Tibial artery (tissue), 4 donors: ENCODE data around the gene MAD1L1.

Experiments
- DNase-seq, 2 donors: peaks; one replicate each; pipeline ENCODE4 v3.0.0-alpha.2; 2019
- H3K27ac ChIP-seq, 2 donors: fragments of 200-600 bp; sonication (generic) in 1 of 2; 1 replicate in 1 of 2; 2 replicates in 1 of 2; pipeline ENCODE4 v1.5.1; 2018 to 2019; ENCODE audit warnings: mild to moderate bottlenecking in 1 of 2
- H3K27me3 ChIP-seq, 2 donors: fragments of 200-600 bp; sonication (generic) in 1 of 2; one replicate each; pipeline versions ENCODE4 v1.5.1 to v1.6.0; 2016 to 2019
- H3K36me3 ChIP-seq, 3 donors: fragments of 200-600 bp; sonication (generic) in 2 of 3; one replicate each; pipeline ENCODE4 v1.5.1; 2016 to 2019; ENCODE audit warnings: mild to moderate bottlenecking in 2 of 3
- H3K4me1 ChIP-seq, 4 donors: fragments of 200-600 bp; sonication (generic) in 2 of 4; 1 replicate in 3 of 4; 2 replicates in 1 of 4; pipeline ENCODE4 v1.5.1; 2016 to 2019
- H3K4me3 ChIP-seq, 2 donors: fragments of 200-600 bp; sonication (generic) in 1 of 2; 1 replicate in 1 of 2; 2 replicates in 1 of 2; pipeline ENCODE4 v1.5.1; 2018 to 2019; ENCODE audit warnings: mild to moderate bottlenecking in 2 of 2
- H3K9me3 ChIP-seq, 3 donors: fragments of 200-600 bp; sonication (generic) in 1 of 3; one replicate each; pipeline ENCODE4 v1.5.1; 2016 to 2019
- intact Hi-C: fragments of 100-400 bp; cut with DNase I; formaldehyde crosslinking; loops from one replicate; pipeline ENCODE4 v1.15.0; 2023; ENCODE audit warnings: low total_unique reads
- TF ChIP-seq, protein P1 (sequence below), 2 experiments: fragments of 200-600 bp in 1 of 2; fragments of 450-650 bp in 1 of 2; IDR thresholded peaks; one replicate each; pipeline ENCODE4 v1.5.1; 2017 to 2019; ENCODE audit warnings: antibody characterized with exemption in 2 of 2, mild to moderate bottlenecking in 1 of 2, moderate library complexity in 1 of 2

The MAD1L1 gene

DNA sequence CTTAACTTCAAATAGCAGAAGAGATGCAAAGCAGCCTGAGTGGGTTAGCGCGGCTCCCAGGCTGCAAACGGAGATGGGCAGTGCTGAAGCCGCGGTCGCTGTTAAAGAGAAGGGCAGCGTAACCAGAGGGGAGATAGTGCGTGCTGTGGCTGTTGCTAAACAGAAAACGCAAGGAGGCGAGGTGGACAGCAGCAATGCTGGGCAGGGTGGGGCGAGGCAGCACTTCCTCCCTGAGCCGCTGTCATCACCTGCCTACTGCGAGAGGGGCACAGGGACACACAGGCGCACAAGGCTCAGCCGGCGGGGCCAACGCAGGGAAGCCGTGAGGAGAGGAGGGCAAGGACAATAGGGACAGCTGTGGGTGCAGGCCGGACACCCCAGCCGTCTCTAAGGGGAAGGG, 137.3 kb downstream of the MAD1L1 start:
- Histone ChIP-seq H3K9me3 (no peaks in the 10 kb centered on the region), H3K27ac (no peak overlapping the region), H3K36me3 (peaks cover 0 to 3% (median 0%) of the 10 kb centered on the region in 3 donors), H3K27me3 (no peaks in the 10 kb centered on the region), H3K4me3 (no peak overlapping the region), H3K4me1 (no peaks in the 10 kb centered on the region)
- intact Hi-C loops, result no loop called here
- TF ChIP-seq, protein P1, sequence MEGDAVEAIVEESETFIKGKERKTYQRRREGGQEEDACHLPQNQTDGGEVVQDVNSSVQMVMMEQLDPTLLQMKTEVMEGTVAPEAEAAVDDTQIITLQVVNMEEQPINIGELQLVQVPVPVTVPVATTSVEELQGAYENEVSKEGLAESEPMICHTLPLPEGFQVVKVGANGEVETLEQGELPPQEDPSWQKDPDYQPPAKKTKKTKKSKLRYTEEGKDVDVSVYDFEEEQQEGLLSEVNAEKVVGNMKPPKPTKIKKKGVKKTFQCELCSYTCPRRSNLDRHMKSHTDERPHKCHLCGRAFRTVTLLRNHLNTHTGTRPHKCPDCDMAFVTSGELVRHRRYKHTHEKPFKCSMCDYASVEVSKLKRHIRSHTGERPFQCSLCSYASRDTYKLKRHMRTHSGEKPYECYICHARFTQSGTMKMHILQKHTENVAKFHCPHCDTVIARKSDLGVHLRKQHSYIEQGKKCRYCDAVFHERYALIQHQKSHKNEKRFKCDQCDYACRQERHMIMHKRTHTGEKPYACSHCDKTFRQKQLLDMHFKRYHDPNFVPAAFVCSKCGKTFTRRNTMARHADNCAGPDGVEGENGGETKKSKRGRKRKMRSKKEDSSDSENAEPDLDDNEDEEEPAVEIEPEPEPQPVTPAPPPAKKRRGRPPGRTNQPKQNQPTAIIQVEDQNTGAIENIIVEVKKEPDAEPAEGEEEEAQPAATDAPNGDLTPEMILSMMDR (IDR thresholded peaks at IDR 0.05), result no peak
- no peak for DNase-seq

DNA sequence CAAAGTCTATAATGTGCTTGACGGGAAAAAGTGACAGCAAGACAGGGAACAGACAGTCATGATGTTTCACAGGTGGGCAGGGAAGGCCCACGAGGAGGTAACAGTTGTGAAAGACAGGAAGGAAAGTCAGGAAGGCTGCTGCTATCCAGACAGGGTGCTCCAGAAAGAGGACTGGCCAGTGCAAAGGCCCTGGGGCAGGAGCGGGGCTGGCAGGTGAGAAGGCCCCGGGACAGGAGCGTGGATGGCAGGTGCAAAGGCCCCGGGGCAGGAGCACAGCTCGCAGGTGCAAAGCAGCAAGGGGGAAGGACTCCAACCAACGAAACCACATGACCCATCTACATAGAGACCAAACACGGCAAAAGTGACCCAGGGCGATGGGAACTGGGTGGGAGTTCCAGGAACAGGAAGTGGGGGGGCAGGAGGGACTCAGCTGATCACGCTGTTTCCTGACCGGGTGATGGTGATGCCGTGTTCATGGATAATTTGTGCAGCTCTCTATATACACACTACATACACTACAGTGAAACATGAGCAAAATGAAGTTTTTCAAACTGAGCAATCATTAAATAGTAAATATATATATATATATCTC, 138.2 kb downstream of the MAD1L1 start:
- Histone ChIP-seq H3K4me1 (no peaks in the 10 kb centered on the region), H3K9me3 (no peaks in the 10 kb centered on the region), H3K36me3 (peaks cover 0 to 4% (median 0%) of the 10 kb centered on the region in 3 donors), H3K27ac (no peak overlapping the region), H3K4me3 (no peak overlapping the region), H3K27me3 (no peaks in the 10 kb centered on the region)
- DNase-seq, result no peak
- intact Hi-C loops, result no loop called here
- TF ChIP-seq, protein P1 (IDR thresholded peaks at IDR 0.05), result no peak

DNA sequence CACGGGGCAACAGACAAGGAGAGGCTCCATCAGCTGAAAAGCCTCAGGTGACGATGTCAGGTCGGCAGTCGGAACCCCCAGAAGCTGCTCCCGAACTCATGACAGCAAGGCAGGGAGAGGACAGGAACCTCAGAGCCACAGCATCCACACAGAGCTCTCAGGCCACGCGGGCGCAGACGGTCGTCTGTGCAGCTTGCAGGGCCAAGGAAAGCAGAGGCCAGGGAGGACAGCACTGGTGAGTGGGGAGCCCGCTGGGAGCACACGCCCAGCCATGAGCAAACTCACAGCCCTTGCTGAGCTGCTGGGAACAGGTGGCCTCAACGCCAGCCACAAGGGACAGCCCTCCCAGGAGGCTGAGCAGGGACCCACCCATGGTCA, 138.9 kb downstream of the MAD1L1 start:
- TF ChIP-seq, protein P1 (IDR thresholded peaks at IDR 0.05), result no peak
- intact Hi-C loops, result no loop called here
- peaks cover 0 to 4% (median 0%) of the 10 kb centered on the region in 3 donors for H3K36me3 ChIP-seq
- H3K27ac ChIP-seq, result no peak overlapping the region
- no peaks in the 10 kb centered on the region for H3K4me1 ChIP-seq
- DNase-seq, result no peak
- H3K27me3 ChIP-seq, result no peaks in the 10 kb centered on the region
- H3K9me3 ChIP-seq, result no peaks in the 10 kb centered on the region
- no peak overlapping the region for H3K4me3 ChIP-seq

DNA sequence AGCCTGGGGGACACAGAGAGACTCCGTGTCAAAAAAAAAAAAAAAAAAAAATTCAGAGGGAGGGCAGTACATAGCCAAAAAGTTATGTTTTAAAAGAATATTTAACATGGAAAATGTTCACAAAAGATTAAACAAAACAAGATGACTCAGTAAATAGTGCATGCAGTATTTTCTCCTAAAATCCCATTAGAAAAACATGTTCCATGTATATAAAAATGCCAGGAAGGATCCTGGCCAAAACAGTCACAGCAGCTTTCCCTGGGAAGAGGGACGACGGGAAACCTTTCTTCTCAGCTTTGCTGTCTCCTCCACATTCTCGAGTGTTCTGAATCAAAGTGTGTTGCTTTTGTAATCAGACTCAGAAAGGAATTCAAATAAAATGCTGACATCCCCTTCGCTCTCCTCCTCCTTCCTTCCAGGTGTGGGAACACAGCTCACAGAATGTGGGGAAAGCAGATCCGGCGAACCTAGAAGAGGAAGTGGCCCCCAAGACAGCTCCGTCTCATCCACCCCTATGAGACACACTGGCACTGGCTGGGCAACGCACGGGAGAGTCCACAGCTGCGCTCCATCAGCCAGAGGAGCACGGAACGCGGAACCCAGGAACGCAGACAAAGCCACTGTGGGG, 139.4 kb downstream of the MAD1L1 start:
- H3K36me3 ChIP-seq, result peaks cover 0 to 4% (median 0%) of the 10 kb centered on the region in 3 donors
- intact Hi-C loops, result no loop called here
- TF ChIP-seq, protein P1 (IDR thresholded peaks at IDR 0.05), result no peak
- DNase-seq, result no peak
- H3K9me3 ChIP-seq, result no peaks in the 10 kb centered on the region
- H3K27me3 ChIP-seq, result no peaks in the 10 kb centered on the region
- H3K27ac ChIP-seq, result no peak overlapping the region
- H3K4me1 ChIP-seq, result no peaks in the 10 kb centered on the region
- no peak overlapping the region for H3K4me3 ChIP-seq

DNA sequence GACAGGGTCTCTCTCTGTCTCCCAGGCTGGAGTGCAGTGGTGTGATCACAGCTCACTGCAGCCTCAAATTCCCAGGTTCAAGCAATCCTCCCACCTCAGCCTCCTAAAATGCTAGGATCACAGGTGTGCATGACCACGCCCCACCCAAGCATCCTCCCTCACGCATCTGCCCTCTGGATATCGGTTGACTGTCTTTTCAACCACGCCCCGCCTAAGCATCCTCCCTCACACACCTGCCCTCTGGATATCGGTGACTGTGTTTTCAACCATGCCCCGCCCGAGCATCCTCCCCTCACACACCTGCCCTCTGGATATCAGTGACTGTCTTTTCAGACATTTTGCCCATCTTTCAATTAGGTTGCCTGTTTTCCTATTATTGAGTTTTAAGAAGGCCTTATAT, 140.5 kb downstream of the MAD1L1 start:
- Histone ChIP-seq H3K27me3 (no peaks in the 10 kb centered on the region), H3K36me3 (peaks cover 0 to 4% (median 0%) of the 10 kb centered on the region in 3 donors), H3K4me1 (no peaks in the 10 kb centered on the region), H3K4me3 (no peak overlapping the region), H3K9me3 (no peaks in the 10 kb centered on the region), H3K27ac (no peak overlapping the region)
- intact Hi-C loops, result no loop called here
- TF ChIP-seq, protein P1 (IDR thresholded peaks at IDR 0.05), result no peak
- no peak for DNase-seq
